Endothelial cell of umbilical vein (primary cell): Measurements from ENCODE around the gene CERK. TPM values are rescaled to one million over a fixed set of nuclear protein-coding genes. Genes with fewer than 3 reads are reported as not detected.

Experiments used
- BruUV-seq: library from RNA; stranded (reverse); fragments of 400-500 nt; replicated peaks from 2 replicates; lab custom pipeline; 2021; lab: Mats Ljungman, UMichigan
- CTCF ChIA-PET: fragments of 300-600, 350-600 bp; sonication (Branson Sonifier 250); formaldehyde crosslinking; loops from one replicate; lab custom pipeline; 2021; ENCODE audit warnings: antibody characterized with exemption, inconsistent platforms; lab: Charles Lee
- POLR2A ChIA-PET: fragments of 300-600, 350-600 bp; sonication (Branson Sonifier 250); formaldehyde crosslinking; loops from one replicate; lab custom pipeline; 2021; ENCODE audit warnings: antibody characterized with exemption, inconsistent platforms; lab: Charles Lee
- DNase-seq: peaks from one replicate; pipeline ENCODE4 v3.0.0-alpha.2; 2011; ENCODE audit warnings: low read depth, low spot score
- FAIRE-seq: peaks from 2 replicates; lab custom pipeline; 2011; peaks lifted over from hg19 to GRCh38; lab: Jason Lieb, UNC
- H2AFZ ChIP-seq: 2 replicates; pipeline ENCODE4 v1.6.0; 2012; ENCODE audit warnings: low read depth, low read length, control low read depth, inconsistent platforms
- H3K27ac ChIP-seq: 2 replicates; pipeline ENCODE4 v1.5.1; 2011; ENCODE audit warnings: low read depth, mild to moderate bottlenecking, control low read depth, low read length, moderate library complexity; ENCODE audit not compliant: insufficient read depth
- H3K27me3 ChIP-seq, 2 experiments: 2 replicates each; pipeline versions ENCODE4 v1.6.0 to v1.6.1; 2011; ENCODE audit warnings: low read length in 2 of 2, mixed read lengths in 1 of 2; ENCODE audit not compliant: control insufficient read depth in 2 of 2, insufficient read depth in 2 of 2
- H3K36me3 ChIP-seq, 2 experiments: 2 replicates in 1 of 2; 3 replicates in 1 of 2; pipeline ENCODE4 v1.5.1; 2011; ENCODE audit warnings: low read length in 2 of 2, mild to moderate bottlenecking in 1 of 2, moderate library complexity in 1 of 2; ENCODE audit not compliant: control insufficient read depth in 2 of 2, insufficient read depth in 2 of 2; ENCODE audit errors: extremely low read depth in 1 of 2
- H3K4me1 ChIP-seq: 3 replicates; pipeline ENCODE4 v1.5.1; 2011; ENCODE audit warnings: mild to moderate bottlenecking, low read length; ENCODE audit not compliant: control insufficient read depth, insufficient read depth; ENCODE audit errors: extremely low read depth
- H3K4me2 ChIP-seq: 2 replicates; pipeline ENCODE4 v1.6.1; 2011; ENCODE audit warnings: low read length, control low read depth, mixed read lengths; ENCODE audit not compliant: insufficient read depth
- H3K4me3 ChIP-seq, 3 experiments: fragments of 200-600 bp in 1 of 3; sonication (generic), shearing (Covaris generic) in 1 of 3; replicated peaks in 1 of 3; 2 replicates each; pipeline ENCODE4 v1.5.1; 2011 to 2016; ENCODE audit warnings: control low read depth in 3 of 3, low read length in 3 of 3, mild to moderate bottlenecking in 2 of 3, inconsistent platforms in 1 of 3, low read depth in 1 of 3, moderate library complexity in 1 of 3; ENCODE audit not compliant: insufficient read depth in 1 of 3
- H3K79me2 ChIP-seq: 2 replicates; pipeline ENCODE4 v1.6.0; 2012; ENCODE audit warnings: low read length, inconsistent platforms; ENCODE audit not compliant: control insufficient read depth, insufficient read depth
- H3K9ac ChIP-seq: replicated peaks from 2 replicates; pipeline ENCODE3; 2011; ENCODE audit warnings: low read length, control low read depth; ENCODE audit not compliant: insufficient read depth; ENCODE audit errors: extremely low read depth
- H3K9me1 ChIP-seq: replicated peaks from 3 replicates; pipeline ENCODE4 v1.6.0; 2011; ENCODE audit warnings: mild to moderate bottlenecking, low read length; ENCODE audit not compliant: control insufficient read depth, insufficient read depth; ENCODE audit errors: extremely low read depth
- H3K9me3 ChIP-seq: replicated peaks from 2 replicates; pipeline ENCODE4 v1.5.1; 2012; ENCODE audit warnings: low read length, inconsistent platforms; ENCODE audit not compliant: control insufficient read depth, insufficient read depth
- H4K20me1 ChIP-seq: replicated peaks from 2 replicates; pipeline ENCODE3; 2011; ENCODE audit warnings: mild to moderate bottlenecking, low read length; ENCODE audit not compliant: control insufficient read depth, insufficient read depth; ENCODE audit errors: extremely low read depth
- EZH2 ChIP-seq: IDR thresholded peaks from 2 replicates; pipeline ENCODE4 v1.6.1; 2012; ENCODE audit warnings: borderline replicate concordance, low read depth, mild to moderate bottlenecking, moderate library complexity, low read length, inconsistent platforms; ENCODE audit not compliant: severe bottlenecking
- FOS ChIP-seq: IDR thresholded peaks from 2 replicates; pipeline ENCODE4 v1.6.1; 2011; ENCODE audit warnings: mild to moderate bottlenecking, low read length, moderate library complexity, borderline replicate concordance; ENCODE audit not compliant: insufficient read depth
- GATA2 ChIP-seq: IDR thresholded peaks from 2 replicates; pipeline ENCODE4 v1.7.0; 2011; ENCODE audit warnings: low read depth, mild to moderate bottlenecking, moderate library complexity, mixed read lengths, low read length; ENCODE audit not compliant: insufficient read length, insufficient read depth
- JUN ChIP-seq: IDR thresholded peaks from 2 replicates; pipeline ENCODE4 v1.6.1; 2011; ENCODE audit warnings: borderline replicate concordance, low read depth; ENCODE audit not compliant: insufficient read length, insufficient read depth
- MAX ChIP-seq: IDR thresholded peaks from 2 replicates; pipeline ENCODE4 v1.6.1; 2011; ENCODE audit not compliant: insufficient read depth, insufficient read length
- MYC ChIP-seq: IDR thresholded peaks from one replicate; pipeline ENCODE4 v1.6.1; 2011; ENCODE audit warnings: mild to moderate bottlenecking, low read depth, low read length
- POLR2A ChIP-seq: IDR thresholded peaks from 2 replicates; pipeline ENCODE4 v1.6.1; 2012; ENCODE audit warnings: low read depth, mild to moderate bottlenecking, control low read depth, low read length
- POLR2AphosphoS5 ChIP-seq: IDR thresholded peaks from 2 replicates; pipeline ENCODE4 v1.6.1; 2012; ENCODE audit warnings: low read depth, mild to moderate bottlenecking, control low read depth, low read length, moderate library complexity; ENCODE audit not compliant: insufficient read depth
- dilution Hi-C: fragments of 300-500 bp; cut with MboI; formaldehyde crosslinking; loops from one replicate; pipeline ENCODE4 v1.15.0; 2019; ENCODE audit warnings: low sequenced_read_pairs; ENCODE audit not compliant: extremely low pct_ligation_motif_present
- intact Hi-C: fragments of 100-400 bp; cut with micrococcal nuclease; formaldehyde crosslinking; loops from one replicate; pipeline ENCODE4 v1.10.0; 2022
- polyA plus RNA-seq, 4 experiments: library from polyadenylated mRNA; depleted of rRNA in 3 of 4; stranded (reverse) in 3 of 4; unstranded in 1 of 4; fragments of >200 nt; gene quantifications; 2 replicates each; pipeline versions ENCODE4 v1.2.1 to v1.2.3, GENCODE V29; 2011 to 2012; ENCODE audit warnings: missing spikeins in 1 of 4
- total RNA-seq: library from RNA; stranded (reverse); gene quantifications from 2 replicates; pipeline ENCODE4 v1.2.3, GENCODE V29; 2021
- TF ChIP-seq, protein P1 (sequence below), 2 donors: IDR thresholded peaks; 1 replicate in 1 of 2; 2 replicates in 1 of 2; pipeline ENCODE4 v1.5.1; 2011; ENCODE audit warnings: low read length in 2 of 2, mild to moderate bottlenecking in 2 of 2, moderate library complexity in 2 of 2, control low read depth in 1 of 2, inconsistent platforms in 1 of 2, low read depth in 1 of 2; ENCODE audit not compliant: insufficient read depth in 1 of 2; ENCODE audit errors: extremely low read depth in 1 of 2

The CERK gene
- total and polyA plus RNA-seq, 2 donors (not counting 3 experiments of a cell fraction or from before 2014, with no cell fraction given), result 61.1 to 88.0 TPM

GRCh38 chr22:46774253-46774979 is 36.4 kb upstream of the CERK start:
- intact Hi-C loops (no loop called here), dilution Hi-C loops (no loop called here)
- Histone ChIP-seq H3K27ac (no peak overlapping the region), H3K9me3 (no peaks in the 10 kb centered on the region), H3K9me1 (no peaks in the 10 kb centered on the region), H3K79me2 (peaks cover 37% of the 10 kb centered on the region), H3K4me3 (no peak overlapping the region), H3K9ac (no peak overlapping the region), H3K4me2 (no peak overlapping the region), H2AFZ (no peak overlapping the region), H4K20me1 (no peaks in the 10 kb centered on the region), H3K27me3 (no peaks in the 10 kb centered on the region), H3K4me1 (peaks cover 18% of the 10 kb centered on the region), H3K36me3 (no peaks in the 10 kb centered on the region)
- POLR2A ChIA-PET, result interaction anchor here (1.3 to 1.7 kb wide), 2 partner anchors 12 to 13 kb away, joined by 3 to 5 read pairs; partner anchors contain the start of gene TBC1D22A
- FAIRE-seq (no peak), DNase-seq (no peak)
- no TSS peak for BruUV-seq
- CTCF ChIA-PET, result interaction anchor here (1.4 to 1.5 kb wide), 2 partner anchors 12 to 24 kb away, joined by 4 read pairs; partner anchors contain the start of gene TBC1D22A
- TF ChIP-seq EZH2, result no peak
- no peak for TF ChIP-seq POLR2A
- no peak for TF ChIP-seq MYC
- TF ChIP-seq MAX, result no peak
- no peak for TF ChIP-seq JUN
- TF ChIP-seq, protein P1, sequence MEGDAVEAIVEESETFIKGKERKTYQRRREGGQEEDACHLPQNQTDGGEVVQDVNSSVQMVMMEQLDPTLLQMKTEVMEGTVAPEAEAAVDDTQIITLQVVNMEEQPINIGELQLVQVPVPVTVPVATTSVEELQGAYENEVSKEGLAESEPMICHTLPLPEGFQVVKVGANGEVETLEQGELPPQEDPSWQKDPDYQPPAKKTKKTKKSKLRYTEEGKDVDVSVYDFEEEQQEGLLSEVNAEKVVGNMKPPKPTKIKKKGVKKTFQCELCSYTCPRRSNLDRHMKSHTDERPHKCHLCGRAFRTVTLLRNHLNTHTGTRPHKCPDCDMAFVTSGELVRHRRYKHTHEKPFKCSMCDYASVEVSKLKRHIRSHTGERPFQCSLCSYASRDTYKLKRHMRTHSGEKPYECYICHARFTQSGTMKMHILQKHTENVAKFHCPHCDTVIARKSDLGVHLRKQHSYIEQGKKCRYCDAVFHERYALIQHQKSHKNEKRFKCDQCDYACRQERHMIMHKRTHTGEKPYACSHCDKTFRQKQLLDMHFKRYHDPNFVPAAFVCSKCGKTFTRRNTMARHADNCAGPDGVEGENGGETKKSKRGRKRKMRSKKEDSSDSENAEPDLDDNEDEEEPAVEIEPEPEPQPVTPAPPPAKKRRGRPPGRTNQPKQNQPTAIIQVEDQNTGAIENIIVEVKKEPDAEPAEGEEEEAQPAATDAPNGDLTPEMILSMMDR (IDR thresholded peaks at IDR 0.05; ENCODE audit: extremely low read depth in 1 of 2, insufficient read depth in 1 of 2, low read depth in 1 of 2, low read length in 2 of 2), result no peak
- TF ChIP-seq FOS, result no peak
- TF ChIP-seq POLR2AphosphoS5, result no peak
- TF ChIP-seq GATA2, result no peak
